NCI-H1092 treated with DMSO at 0.1 percent for 48 hours (cell line): ENCODE results near the gene ZNF37A.
"Not testable (repeated sequence)": the region's sequence is repeated elsewhere in the genome, so short reads cannot be mapped to it uniquely, and the experiment has no call there.

Experiments used
- DNase-seq: peaks from one replicate; lab custom pipeline; 2025; lab: John Stamatoyannopoulos, UW

Gene ZNF37A

GRCh38 chr10:38150891-38151463 lies 56.8 kb downstream of the ZNF37A start:
- not testable (repeated sequence) for DNase-seq

- DNase-seq: no peak
These were observed 62.5 kb downstream of the ZNF37A start for GRCh38 chr10:38156416-38157269.

- DNase-seq: no peak
These were observed 63.1 kb downstream of the ZNF37A start for GRCh38 chr10:38157270-38157685.

GRCh38 chr10:38159004-38159403 lies 64.9 kb downstream of the ZNF37A start:
- no peak for DNase-seq

GRCh38 chr10:38163617-38164016 lies 69.5 kb downstream of the ZNF37A start:
- no peak for DNase-seq

- DNase-seq: no peak
These were observed 80.2 kb downstream of the ZNF37A start for GRCh38 chr10:38174336-38174735.

- DNase-seq: no peak
These were observed 90.3 kb downstream of the ZNF37A start for GRCh38 chr10:38184477-38184876.
